ENCODE results near the gene ECPAS. TPM values are rescaled to one million over a fixed set of nuclear protein-coding genes. Genes with fewer than 3 reads are reported as not detected.

The ECPAS gene
- total and polyA plus RNA-seq, 2 donors (not counting 1 experiment from before 2014, with no cell fraction given) = 12.9 to 69.5 TPM

DNA sequence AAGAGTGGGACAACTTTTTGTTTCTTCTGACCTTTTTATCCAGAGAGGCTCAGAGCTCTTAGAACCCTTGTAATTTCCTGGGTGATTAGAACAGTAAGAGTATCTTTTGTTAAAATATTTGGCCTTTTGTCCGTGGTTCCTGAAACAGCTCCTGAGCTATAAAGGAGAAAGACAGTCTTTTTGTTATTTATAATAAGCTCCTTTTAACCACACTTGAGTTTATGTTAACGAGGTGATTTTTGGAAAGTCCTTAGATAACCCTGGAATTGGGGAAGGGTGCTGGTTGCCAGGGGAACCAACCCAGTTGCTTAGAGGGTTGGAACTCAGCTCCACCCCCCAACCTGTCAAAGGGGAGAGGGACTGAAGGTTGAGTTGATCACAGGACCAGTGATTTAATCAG is 45.6 kb upstream of the ECPAS start:
- no peak overlapping the region for H3K27ac ChIP-seq (ENCODE audit: low read length in 2 of 2)
- H3K4me3 ChIP-seq (ENCODE audit: control extremely low read depth in 1 of 5, extremely low read depth in 1 of 5, insufficient read depth in 1 of 5, low read depth in 2 of 5, low read length in 4 of 5) = no peak overlapping the region
- H3K9ac ChIP-seq (ENCODE audit: low read length) = no peak overlapping the region
- POLR2A ChIA-PET = no interaction called here
- no peak for TF ChIP-seq EZH2 (IDR thresholded peaks at IDR 0.05; ENCODE audit: borderline replicate concordance, insufficient read depth, low read depth, low read length, poor library complexity, severe bottlenecking)
- TF ChIP-seq, protein P1, sequence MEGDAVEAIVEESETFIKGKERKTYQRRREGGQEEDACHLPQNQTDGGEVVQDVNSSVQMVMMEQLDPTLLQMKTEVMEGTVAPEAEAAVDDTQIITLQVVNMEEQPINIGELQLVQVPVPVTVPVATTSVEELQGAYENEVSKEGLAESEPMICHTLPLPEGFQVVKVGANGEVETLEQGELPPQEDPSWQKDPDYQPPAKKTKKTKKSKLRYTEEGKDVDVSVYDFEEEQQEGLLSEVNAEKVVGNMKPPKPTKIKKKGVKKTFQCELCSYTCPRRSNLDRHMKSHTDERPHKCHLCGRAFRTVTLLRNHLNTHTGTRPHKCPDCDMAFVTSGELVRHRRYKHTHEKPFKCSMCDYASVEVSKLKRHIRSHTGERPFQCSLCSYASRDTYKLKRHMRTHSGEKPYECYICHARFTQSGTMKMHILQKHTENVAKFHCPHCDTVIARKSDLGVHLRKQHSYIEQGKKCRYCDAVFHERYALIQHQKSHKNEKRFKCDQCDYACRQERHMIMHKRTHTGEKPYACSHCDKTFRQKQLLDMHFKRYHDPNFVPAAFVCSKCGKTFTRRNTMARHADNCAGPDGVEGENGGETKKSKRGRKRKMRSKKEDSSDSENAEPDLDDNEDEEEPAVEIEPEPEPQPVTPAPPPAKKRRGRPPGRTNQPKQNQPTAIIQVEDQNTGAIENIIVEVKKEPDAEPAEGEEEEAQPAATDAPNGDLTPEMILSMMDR (IDR thresholded peaks at IDR 0.05) = no peak
- peaks cover 14% of the 10 kb centered on the region for H3K4me1 Mint-ChIP-seq
- no CpG with 5 or more reads among the region's 2 CpGs for WGBS (ENCODE audit: insufficient coverage)
- intact Hi-C loops (cut with micrococcal nuclease) = no loop called here
- no peaks in the 10 kb centered on the region for H3K36me3 ChIP-seq (replicated peaks in 1 of 2; ENCODE audit: control extremely low read depth in 1 of 2, control insufficient read depth in 1 of 2, extremely low read depth in 1 of 2, insufficient read depth in 2 of 2, low read length in 1 of 2)
- CTCF ChIA-PET = no interaction called here
- peaks cover 10% of the 10 kb centered on the region for H3K27me3 Mint-ChIP-seq
- H3K79me2 ChIP-seq (ENCODE audit: control insufficient read depth, insufficient read depth, low read length) = no peaks in the 10 kb centered on the region
- H3K9me3 ChIP-seq (ENCODE audit: control extremely low read depth in 1 of 3, control insufficient read depth in 2 of 3, insufficient read depth in 1 of 3, low read length in 2 of 3) = peaks cover 0 to 8% (median 0%) of the 10 kb centered on the region in 3 donors
- no peak for ATAC-seq (ENCODE audit: low read depth)
- H4K20me1 ChIP-seq (ENCODE audit: control insufficient read depth, insufficient read depth, low read length, poor library complexity, severe bottlenecking) = no peaks in the 10 kb centered on the region
- H2AFZ ChIP-seq (ENCODE audit: insufficient read depth, low read depth, low read length, poor library complexity, severe bottlenecking) = no peak overlapping the region
- no peak for DNase-seq
- H3K27me3 ChIP-seq (replicated peaks in 1 of 4; ENCODE audit: control extremely low read depth in 1 of 4, control insufficient read depth in 3 of 4, insufficient read depth in 4 of 4, low read length in 3 of 4) = peaks cover 0 to 10% (median 4%) of the 10 kb centered on the region in 4 experiments
- H3K27ac Mint-ChIP-seq = no peak overlapping the region
- H3K4me1 ChIP-seq (ENCODE audit: control insufficient read depth in 2 of 2, insufficient read depth in 2 of 2, low read length in 2 of 2) = peaks cover 9 to 10% of the 10 kb centered on the region in 2 donors
- H3K4me2 ChIP-seq (replicated peaks; ENCODE audit: low read depth, low read length, poor library complexity, severe bottlenecking) = no peak overlapping the region
- H3K9me3 Mint-ChIP-seq (ENCODE audit: insufficient read depth) = peaks cover 3% of the 10 kb centered on the region
- H3K4me3 Mint-ChIP-seq = no peak overlapping the region

DNA sequence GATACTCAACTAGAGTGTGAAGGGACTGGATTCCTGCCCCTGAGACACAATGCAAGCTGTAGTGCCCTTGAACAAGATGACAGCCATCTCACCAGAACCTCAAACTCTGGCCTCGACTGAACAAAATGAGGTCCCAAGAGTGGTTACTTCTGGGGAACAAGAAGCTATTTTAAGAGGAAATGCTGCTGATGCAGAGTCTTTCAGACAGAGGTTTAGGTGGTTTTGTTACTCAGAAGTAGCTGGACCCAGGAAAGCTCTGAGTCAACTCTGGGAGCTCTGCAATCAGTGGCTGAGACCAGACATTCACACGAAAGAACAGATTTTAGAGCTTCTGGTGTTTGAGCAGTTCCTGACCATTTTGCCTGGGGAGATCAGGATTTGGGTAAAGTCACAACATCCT is 43.2 kb upstream of the ECPAS start:
- Histone ChIP-seq H4K20me1 (ENCODE audit: control insufficient read depth, insufficient read depth, low read length, poor library complexity, severe bottlenecking) (no peaks in the 10 kb centered on the region), H3K4me2 (replicated peaks; ENCODE audit: low read depth, low read length, poor library complexity, severe bottlenecking) (no peak overlapping the region), H3K4me3 (ENCODE audit: control extremely low read depth in 1 of 5, extremely low read depth in 1 of 5, insufficient read depth in 1 of 5, low read depth in 2 of 5, low read length in 4 of 5) (no peak overlapping the region), H3K27ac (ENCODE audit: low read length in 2 of 2) (no peak overlapping the region), H3K36me3 (replicated peaks in 1 of 2; ENCODE audit: control extremely low read depth in 1 of 2, control insufficient read depth in 1 of 2, extremely low read depth in 1 of 2, insufficient read depth in 2 of 2, low read length in 1 of 2) (no peaks in the 10 kb centered on the region), H3K4me1 (ENCODE audit: control insufficient read depth in 2 of 2, insufficient read depth in 2 of 2, low read length in 2 of 2) (peaks cover 9 to 12% of the 10 kb centered on the region in 2 donors), H3K9ac (ENCODE audit: low read length) (no peak overlapping the region), H3K9me3 (ENCODE audit: control extremely low read depth in 1 of 3, control insufficient read depth in 2 of 3, insufficient read depth in 1 of 3, low read length in 2 of 3) (peaks cover 0 to 3% (median 0%) of the 10 kb centered on the region in 3 donors), H3K27me3 (replicated peaks in 1 of 4; ENCODE audit: control extremely low read depth in 1 of 4, control insufficient read depth in 3 of 4, insufficient read depth in 4 of 4, low read length in 3 of 4) (peaks cover 0 to 13% (median 5%) of the 10 kb centered on the region in 4 experiments), H2AFZ (ENCODE audit: insufficient read depth, low read depth, low read length, poor library complexity, severe bottlenecking) (no peak overlapping the region), H3K79me2 (ENCODE audit: control insufficient read depth, insufficient read depth, low read length) (no peaks in the 10 kb centered on the region)
- Mint-ChIP-seq H3K4me3 (no peak overlapping the region), H3K4me1 (peaks cover 20% of the 10 kb centered on the region), H3K9me3 (ENCODE audit: insufficient read depth) (no peaks in the 10 kb centered on the region), H3K27me3 (peaks cover 24% of the 10 kb centered on the region), H3K27ac (no peak overlapping the region)
- DNase-seq (no peak), ATAC-seq (ENCODE audit: low read depth) (no peak)
- TF ChIP-seq, protein P1 (IDR thresholded peaks at IDR 0.05) = no peak
- intact Hi-C loops (cut with micrococcal nuclease) = no loop called here
- POLR2A ChIA-PET = no interaction called here
- 90% methylated on average over 1 of the region's 2 CpGs for whole genome bisulfite sequencing (ENCODE audit: insufficient coverage)
- CTCF ChIA-PET = no interaction called here

Data from B cell (primary cell).